Activated naive CD4-positive, alpha-beta T cell treated with Interleukin-2 at 50 U/mL for 16 hours (primary cell): ENCODE data around the gene PCDHGA5.
A peak's percentile ranks its signal among the peaks of the same experiment; 100 is the strongest.
"Not testable (repeated sequence)": the region's sequence is repeated elsewhere in the genome, so short reads cannot be mapped to it uniquely, and the experiment has no call there.

Source experiments
- DNase-seq: peaks from one replicate; pipeline ENCODE4 v3.0.0-alpha.2; 2020

Gene PCDHGA5

DNA sequence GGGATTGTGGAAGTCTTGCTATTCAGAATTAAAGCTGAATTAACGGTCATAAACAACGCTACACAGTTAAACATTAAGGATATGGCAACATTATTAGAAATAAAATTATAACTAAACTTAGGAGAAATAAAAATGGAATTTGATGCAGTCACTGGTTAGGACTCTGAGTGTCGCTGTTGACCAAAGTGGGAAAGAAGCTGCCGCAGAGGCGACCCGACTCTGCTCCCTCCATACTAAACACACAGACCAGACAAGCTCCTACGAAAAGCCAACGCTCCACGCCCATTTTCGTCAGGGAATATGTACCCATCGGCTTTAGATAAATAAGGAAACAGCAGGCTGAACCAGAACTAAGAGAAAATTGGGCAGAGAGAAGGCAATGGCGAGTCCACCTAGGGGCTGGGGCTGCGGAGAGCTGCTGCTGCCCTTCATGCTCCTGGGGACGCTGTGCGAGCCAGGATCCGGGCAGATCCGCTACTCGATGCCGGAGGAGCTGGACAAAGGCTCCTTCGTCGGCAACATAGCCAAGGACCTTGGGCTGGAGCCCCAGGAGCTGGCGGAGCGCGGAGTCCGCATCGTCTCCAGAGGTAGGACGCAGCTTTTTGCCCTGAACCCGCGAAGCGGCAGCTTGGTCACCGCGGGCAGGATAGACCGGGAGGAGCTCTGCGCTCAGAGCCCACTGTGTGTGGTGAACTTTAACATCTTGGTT lies at the start of gene PCDHGA5:
Gene PCDHGA5 (plus strand): TSS at position 211 of the 709 bp plus-strand sequence. CDS start 169 bp downstream, at position 380.
- DNase-seq = no peak

DNA sequence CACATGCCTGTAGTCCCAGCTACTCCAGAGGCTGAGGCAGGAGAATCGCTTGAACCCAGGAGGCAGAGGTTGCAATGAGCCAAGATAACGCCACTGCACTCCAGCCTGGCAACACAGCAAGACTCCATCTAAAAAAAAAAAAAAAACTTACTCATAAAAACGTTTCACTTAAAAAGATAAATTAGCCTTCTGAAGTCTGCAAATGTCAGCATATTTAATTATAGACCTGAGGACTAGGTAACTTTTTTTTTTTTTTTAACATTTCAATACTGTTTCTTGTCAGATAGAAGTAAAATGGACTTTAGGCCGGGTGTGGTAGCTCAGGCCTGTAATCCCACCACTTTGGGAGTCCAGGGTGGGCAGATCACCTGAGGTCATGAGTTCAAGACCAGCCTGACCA lies 47.0 kb upstream of the PCDHGA5 start:
- DNase-seq = not testable (repeated sequence)

DNA sequence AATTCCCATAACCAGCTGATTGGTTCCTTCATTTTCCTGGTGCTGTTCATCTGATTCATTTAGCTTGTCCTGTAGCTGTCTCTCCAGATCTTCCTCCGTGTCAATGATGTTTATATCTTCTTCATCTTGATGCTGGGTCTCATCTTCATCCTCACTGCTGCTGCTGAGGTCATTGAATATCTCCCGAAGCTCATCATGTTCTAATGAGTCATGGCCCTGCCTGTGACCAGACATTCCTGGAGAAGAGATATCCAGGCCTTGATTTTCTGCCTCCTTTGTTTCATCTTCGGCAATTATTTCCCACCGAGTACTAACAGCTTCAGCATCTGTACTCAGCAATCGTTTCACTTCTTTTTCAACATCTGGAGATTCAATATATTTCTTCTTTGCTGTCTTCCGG lies 44.8 kb upstream of the PCDHGA5 start:
- no peak for DNase-seq

DNA sequence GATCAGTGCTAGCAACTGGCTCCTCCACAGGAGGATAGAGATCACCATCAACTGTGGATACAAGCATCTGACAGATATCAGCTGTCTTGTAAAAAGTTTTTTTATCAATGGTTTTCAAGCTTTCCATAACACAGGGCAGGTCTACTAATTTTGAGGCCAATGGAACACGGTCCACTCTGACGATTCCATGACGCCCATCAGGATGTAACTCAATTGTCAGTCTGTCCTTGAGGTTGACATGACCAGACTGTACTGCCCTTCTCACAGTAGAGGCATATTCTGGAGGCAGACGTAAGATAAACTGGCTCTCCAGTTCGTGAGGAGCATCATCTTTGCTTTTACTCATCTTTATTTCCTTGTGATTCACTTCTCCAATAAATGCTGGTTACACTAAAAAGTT lies 44.3 kb upstream of the PCDHGA5 start:
- no peak for DNase-seq

DNA sequence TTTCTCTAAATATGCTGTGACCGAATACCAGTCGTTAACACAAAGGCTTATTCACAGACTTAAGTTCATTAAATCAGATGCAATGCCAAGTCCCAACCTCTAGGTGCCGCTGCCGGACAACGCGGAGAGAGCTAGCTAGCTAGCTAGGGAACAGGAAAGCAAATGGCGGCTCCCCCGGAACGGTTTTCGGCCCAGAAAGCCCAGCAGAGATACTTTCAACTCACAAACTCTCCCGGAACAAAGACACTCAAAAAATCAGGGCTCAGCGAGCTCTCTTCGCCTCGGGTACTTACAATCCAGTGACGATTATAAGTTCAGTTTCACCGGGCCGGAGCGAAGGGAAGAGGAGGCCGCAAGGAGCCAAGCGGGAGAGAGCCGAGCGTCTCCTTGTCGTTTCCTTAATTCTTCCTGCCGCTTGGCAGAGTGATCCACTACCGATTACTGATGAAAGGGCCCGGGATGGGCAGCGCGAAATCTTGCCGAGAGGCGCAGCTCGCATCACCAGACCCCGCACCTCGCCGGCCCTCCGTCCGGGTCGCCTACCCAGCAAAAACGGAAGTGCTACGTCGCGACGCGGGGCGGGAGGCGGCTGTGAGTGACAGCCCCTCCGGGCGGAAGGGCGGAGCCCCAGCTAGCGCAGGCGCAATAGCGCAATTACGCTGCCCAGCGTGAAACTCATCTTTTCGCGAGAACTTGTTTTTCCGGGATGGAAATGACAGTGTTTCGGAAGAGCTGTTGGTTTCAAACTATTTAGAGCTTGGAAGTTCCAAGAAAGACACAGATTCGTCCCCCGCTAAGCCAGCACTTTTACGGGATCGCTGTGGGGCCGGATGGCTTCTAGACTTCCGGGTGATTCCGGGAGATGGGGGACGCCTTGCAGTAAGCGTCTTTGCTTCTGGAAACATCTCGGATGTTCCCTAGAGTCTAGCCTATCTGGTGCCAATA lies 43.5 kb upstream of the PCDHGA5 start, which contains the start of gene TAF7:
Gene TAF7 (minus strand): TSS at position 560 of the 945 bp plus-strand sequence. CDS start 740 bp downstream, outside the sequence.
- peak; percentile 93 for DNase-seq

DNA sequence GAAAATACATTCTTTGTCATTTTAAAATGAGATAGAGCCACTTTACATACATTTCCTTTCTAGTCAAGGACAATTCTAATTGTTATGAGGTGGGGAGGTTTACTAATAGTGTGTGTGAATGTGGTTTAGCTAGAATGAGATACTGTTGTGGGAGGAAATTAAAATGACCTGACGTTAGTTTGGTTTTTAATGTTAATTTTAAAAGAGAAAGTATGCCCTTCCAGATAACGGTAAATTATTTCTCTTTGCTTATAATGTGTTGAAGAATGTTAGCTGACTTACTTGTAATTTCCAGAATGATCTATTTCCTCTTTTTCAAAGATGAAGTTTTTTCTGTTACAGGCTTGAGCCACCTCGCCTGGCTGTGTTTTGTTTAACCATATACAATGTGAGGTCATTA lies 41.7 kb upstream of the PCDHGA5 start:
- no peak for DNase-seq

DNA sequence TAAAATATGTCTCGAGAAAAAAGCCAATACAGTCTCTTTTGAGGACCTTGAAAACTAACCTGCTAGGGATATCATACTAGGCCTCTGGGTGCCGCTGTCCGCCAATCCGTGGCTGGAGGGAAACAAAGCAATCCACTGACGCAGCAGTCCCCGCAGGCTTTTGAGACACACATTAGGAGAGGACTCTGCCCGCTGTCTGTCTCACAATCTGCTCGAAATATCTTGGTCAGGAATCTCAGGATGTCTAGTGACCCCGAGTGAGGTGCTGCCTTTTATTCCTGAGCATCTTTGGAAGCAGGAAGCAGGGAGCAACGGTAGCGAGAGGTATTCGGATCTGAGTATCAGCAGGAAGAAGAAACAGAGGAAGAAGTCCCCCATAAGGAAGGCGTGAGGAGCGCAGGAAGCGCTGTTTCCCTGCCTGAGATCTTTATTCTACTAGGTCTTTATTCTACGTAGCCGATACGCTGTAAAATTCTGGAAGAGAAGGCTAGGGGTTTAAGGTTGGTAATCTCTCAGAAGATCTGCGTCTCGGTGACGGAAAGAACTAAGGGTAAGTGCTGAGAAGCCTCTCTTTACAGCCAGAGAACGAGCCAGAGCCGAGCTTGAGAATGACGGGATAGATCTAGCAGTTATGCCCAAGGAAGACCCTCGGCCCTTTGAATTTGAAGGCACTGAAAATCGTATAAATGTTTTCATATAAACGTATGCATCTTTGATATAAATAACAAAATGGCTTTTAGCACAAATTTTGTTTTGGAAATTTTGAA lies 37.7 kb upstream of the PCDHGA5 start:
- peak; percentile 77 for DNase-seq

DNA sequence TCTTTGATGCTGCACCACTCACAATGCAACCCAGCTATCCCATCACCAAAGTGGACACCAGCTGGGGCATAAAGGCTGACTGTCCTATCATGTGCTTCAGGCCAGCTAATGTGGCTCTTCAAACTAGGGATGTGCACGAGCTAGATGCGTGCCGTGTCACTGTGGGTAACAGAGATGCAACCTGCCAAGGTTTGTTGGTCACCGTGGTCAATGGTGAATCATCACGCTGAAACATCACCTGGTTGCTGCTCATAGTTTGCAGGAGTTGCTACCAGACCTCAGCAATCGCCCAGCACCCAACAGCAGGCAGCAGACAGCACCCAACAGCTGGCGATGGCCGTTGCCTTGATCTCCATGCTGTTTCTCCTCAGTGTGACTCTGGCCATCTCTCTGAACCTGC lies 35.7 kb upstream of the PCDHGA5 start:
- no peak for DNase-seq

DNA sequence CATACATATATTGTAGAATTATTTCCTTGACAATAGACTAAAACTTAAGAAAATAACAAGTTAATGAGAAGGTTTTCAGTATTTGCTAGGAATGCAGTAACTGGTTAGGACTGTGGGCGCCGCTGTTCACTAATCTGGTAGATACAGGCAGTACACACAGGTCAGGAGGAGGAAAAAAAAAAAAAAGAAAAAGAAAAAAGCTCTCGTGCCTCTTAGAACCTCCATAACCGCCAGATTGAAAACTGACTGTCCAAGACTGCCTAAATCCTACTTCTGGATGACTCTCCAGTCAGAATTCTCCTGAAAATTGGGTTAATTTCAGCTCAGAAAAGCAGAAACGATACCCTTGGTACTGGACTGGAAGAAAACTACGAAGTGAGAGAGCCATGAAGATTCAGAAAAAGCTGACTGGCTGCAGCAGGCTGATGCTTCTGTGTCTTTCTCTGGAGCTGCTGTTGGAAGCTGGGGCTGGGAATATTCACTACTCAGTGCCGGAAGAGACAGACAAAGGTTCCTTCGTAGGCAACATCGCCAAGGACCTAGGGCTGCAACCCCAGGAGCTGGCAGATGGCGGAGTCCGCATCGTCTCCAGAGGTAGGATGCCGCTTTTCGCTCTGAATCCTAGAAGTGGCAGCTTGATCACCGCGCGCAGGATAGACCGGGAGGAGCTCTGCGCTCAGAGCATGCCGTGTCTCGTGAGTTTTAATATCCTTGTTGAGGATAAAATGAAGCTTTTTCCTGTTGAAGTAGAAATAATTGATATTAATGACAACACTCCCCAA lies 33.5 kb upstream of the PCDHGA5 start, which contains the start of gene PCDHGA1:
Gene PCDHGA1 (plus strand): TSS at position 216 of the 782 bp plus-strand sequence.
- peak; percentile 37 for DNase-seq

DNA sequence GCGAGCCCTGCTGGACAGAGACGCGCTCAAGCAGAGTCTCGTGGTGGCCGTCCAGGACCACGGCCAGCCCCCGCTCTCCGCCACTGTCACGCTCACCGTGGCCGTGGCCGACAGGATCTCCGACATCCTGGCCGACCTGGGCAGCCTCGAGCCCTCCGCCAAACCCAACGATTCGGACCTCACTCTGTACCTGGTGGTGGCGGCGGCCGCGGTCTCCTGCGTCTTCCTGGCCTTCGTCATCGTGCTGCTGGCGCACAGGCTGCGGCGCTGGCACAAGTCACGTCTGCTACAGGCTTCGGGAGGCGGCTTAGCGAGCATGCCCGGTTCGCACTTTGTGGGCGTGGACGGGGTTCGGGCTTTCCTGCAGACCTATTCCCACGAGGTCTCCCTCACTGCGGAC lies 31.4 kb upstream of the PCDHGA5 start:
- DNase-seq = not testable (repeated sequence)

DNA sequence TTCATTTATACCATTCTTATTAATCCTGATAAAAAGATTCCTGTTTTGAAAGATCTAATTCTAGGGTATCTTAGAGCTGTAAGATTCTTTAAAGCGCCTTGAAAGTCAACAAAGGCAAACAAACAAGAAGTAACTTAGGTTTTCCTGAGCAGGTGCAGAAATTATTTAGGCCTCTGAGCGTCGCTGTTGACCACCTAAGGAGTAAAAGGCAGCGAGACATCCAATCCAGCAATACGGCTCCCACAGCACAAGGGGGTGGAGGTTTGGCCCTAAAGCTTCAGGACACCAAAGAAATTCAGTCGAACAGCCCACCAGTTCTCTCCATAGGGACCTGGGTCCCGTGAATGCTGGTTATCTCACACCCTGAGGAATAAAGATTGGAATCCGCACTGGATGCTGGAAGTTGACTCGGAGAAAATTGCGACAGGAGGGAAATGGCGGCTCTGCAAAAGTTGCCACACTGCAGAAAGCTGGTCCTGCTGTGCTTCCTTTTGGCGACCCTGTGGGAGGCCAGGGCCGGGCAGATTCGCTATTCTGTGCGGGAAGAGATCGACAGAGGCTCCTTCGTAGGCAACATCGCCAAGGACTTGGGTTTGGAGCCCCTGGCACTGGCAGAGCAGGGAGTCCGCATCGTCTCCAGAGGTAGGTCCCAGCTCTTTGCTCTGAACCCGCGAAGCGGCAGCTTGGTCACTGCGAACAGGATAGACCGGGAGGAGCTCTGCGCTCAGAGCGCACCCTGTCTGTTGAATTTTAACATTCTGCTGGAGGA lies 25.2 kb upstream of the PCDHGA5 start, which contains the start of gene PCDHGA2:
Gene PCDHGA2 (plus strand): TSS at position 223 of the 769 bp plus-strand sequence.
- no peak for DNase-seq

DNA sequence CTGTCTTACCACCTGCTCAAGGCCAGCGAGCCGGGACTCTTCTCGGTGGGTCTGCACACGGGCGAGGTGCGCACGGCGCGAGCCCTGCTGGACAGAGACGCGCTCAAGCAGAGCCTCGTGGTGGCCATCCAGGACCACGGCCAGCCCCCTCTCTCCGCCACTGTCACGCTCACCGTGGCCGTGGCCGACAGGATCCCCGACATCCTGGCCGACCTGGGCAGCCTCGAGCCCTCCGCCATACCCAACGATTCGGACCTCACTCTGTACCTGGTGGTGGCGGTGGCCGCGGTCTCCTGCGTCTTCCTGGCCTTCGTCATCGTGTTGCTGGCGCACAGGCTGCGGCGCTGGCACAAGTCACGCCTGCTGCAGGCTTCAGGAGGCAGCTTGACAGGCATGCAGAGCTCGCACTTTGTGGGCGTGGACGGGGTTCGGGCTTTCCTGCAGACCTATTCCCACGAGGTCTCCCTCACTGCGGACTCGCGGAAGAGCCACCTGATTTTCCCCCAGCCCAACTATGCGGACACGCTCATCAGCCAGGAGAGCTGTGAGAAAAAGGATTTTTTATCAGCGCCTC lies 23.1 kb upstream of the PCDHGA5 start:
- DNase-seq = not testable (repeated sequence)

DNA sequence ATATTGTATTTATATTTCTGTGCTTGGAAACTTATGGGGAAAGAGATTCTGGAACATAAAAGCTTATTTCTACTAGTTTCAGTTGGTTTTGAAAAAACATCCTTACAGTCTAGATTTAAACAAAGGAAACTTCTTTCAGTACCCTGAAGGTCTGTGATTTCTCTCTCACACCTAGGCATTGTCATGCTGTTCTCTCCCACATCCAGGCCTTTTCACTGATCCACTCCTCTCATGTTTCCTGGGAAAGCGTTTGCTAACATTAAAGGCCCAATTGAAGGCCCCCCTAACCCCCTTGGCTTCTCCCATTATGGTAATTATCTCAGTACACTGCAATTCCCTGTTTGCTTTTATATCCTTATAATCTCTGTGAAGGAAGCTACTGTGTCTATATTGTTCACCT lies 21.2 kb upstream of the PCDHGA5 start:
- DNase-seq = no peak

DNA sequence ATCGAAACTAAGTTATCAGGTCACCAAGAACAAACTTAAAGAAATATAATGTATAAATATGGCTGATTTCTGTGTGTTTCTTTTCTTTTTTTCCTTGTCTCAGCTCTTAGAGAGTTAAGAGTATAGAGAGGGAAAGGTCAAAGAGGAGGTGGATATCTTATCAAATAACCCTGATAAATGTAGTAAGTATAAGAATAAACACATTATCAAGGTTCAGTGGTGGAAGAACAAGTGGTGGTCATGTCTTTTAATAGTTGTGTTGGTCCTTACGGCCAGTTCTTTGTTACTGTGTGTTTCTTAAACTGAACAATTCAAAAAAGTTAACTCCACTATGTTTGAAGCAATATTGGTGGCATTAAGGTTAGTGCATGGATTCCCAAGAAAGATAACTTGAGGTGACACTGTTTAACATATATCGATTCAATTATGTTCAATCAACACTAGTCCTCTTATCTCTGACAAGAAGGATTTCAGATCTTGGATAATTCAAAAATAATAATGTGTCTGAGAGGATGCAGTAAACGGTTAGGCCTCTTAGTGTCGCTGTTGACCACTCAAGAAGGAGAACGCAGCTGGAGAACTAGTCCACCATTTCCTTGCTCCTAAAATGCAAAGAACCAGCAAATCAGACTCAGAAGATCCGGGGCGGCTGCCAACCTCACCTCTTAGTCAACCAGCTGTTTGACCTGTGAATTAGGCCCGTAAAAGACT lies 20.6 kb upstream of the PCDHGA5 start, which contains the start of gene PCDHGA3:
Gene PCDHGA3 (plus strand): TSS at position 588 of the 711 bp plus-strand sequence. CDS start 205 bp downstream, outside the sequence.
- no peak for DNase-seq

DNA sequence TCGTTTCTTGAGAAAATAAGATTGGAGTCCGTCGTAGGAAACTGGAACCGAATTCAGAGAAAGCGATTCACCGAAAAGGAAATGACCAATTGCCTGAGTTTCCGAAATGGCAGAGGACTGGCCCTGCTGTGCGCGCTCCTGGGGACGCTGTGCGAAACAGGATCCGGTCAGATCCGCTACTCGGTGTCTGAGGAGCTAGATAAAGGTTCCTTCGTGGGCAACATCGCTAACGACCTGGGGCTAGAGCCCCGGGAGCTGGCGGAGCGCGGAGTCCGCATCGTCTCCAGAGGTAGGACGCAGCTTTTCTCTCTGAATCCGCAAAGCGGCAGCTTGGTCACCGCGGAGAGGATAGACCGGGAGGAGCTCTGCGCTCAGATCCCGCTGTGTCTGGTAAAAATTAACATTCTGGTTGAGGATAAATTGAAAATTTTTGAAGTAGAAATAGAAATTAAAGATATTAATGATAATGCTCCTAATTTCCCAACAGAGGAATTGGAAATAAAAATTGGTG lies 20.0 kb upstream of the PCDHGA5 start:
- DNase-seq = no peak

DNA sequence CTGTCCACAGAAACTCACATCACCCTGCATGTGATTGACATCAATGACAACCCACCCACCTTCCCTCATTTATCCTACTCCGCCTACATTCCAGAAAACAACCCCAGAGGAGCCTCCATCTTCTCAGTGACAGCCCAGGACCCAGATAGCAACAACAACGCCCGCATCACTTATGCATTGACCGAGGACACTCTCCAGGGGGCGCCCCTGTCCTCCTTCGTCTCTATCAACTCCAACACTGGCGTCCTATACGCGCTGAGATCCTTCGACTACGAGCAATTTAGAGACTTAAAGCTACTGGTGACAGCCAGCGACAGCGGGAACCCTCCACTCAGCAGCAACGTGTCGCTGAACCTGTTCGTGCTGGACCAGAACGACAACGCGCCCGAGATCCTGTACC lies 18.6 kb upstream of the PCDHGA5 start:
- no peak for DNase-seq

DNA sequence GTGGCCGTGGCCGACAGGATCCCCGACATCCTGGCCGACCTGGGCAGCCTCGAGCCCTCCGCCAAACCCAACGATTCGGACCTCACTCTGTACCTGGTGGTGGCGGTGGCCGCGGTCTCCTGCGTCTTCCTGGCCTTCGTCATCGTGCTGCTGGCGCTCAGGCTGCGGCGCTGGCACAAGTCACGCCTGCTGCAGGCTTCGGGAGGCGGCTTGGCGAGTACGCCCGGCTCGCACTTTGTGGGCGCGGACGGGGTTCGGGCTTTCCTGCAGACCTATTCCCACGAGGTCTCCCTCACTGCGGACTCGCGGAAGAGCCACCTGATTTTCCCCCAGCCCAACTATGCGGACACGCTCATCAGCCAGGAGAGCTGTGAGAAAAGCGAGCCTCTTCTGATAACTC lies 17.9 kb upstream of the PCDHGA5 start:
- DNase-seq = not testable (repeated sequence)

DNA sequence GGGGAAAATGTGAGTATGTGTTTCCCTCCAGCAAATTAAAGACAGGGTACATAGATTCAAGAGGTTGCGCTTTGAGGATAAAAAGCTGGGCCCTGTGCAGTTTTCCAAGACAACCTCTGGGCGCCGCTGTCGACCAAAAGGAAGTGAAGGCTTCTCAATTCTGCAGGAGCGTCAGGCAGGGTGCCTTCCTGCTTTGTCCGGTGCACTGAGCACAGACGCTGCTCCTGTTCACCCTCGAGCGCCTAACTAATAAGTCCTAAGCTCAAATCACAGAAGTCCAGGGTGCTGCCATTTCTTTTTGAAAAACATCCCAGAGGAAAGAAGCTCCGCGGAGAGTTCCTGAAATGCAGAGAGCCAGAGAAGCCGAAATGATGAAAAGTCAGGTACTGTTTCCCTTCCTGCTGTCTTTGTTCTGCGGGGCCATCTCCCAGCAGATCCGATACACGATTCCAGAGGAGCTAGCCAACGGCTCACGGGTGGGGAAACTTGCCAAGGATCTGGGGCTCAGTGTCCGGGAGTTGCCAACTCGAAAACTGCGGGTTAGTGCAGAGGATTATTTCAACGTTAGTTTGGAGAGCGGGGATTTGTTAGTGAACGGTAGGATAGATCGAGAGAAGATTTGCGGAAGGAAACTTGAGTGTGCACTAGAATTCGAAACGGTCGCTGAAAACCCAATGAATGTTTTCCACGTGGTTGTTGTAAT lies 13.9 kb upstream of the PCDHGA5 start, which contains the start of gene PCDHGB1:
Gene PCDHGB1 (plus strand): TSS at position 183 of the 703 bp plus-strand sequence. CDS start 162 bp downstream, at position 345.
- DNase-seq = peak; percentile 37

DNA sequence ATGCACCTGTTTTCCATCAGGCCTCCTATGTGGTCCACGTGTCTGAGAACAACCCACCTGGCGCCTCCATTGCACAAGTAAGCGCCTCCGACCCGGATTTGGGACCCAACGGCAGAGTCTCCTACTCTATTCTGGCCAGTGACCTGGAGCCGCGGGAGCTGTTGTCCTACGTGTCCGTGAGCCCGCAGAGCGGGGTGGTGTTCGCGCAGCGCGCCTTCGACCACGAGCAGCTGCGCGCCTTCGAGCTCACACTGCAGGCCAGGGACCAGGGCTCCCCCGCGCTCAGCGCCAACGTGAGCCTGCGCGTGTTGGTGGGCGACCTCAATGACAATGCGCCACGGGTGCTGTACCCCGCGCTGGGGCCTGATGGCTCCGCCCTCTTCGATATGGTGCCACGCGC lies 12.4 kb upstream of the PCDHGA5 start:
- no peak for DNase-seq
